Activated gamma-delta T cell (primary cell): Measurements from ENCODE around the gene CBLN1.
"Not testable (repeated sequence)": the region's sequence is repeated elsewhere in the genome, so short reads cannot be mapped to it uniquely, and the experiment has no call there.

ENCODE experiments used
- DNase-seq: peaks from one replicate; lab custom pipeline; 2025; lab: John Stamatoyannopoulos, UW

The CBLN1 gene

GRCh38 chr16:49277766-49278566, 3.7 kb downstream of the CBLN1 start:
- DNase-seq = no peak

GRCh38 chr16:49277386-49277742, 4.3 kb downstream of the CBLN1 start:
- DNase-seq = no peak

GRCh38 chr16:49276646-49277385, 4.8 kb downstream of the CBLN1 start:
- DNase-seq = no peak

GRCh38 chr16:49275870-49276269, 5.8 kb downstream of the CBLN1 start:
- DNase-seq = no peak

- DNase-seq = no peak
Measured at GRCh38 chr16:49275050-49275730, 6.4 kb downstream of the CBLN1 start.

GRCh38 chr16:49274591-49274990, 7.0 kb downstream of the CBLN1 start:
- DNase-seq = no peak

- DNase-seq = no peak
Measured at GRCh38 chr16:49273771-49274170, 7.9 kb downstream of the CBLN1 start.

- no peak for DNase-seq
Measured at GRCh38 chr16:49271363-49271762, 10.3 kb downstream of the CBLN1 start.

- no peak for DNase-seq
Measured at GRCh38 chr16:49269201-49269600, 12.4 kb downstream of the CBLN1 start.

- no peak for DNase-seq
Measured at GRCh38 chr16:49268667-49269066, 13.0 kb downstream of the CBLN1 start.

GRCh38 chr16:49262501-49262900, 19.1 kb downstream of the CBLN1 start:
- no peak for DNase-seq

GRCh38 chr16:49261930-49262329, 19.7 kb downstream of the CBLN1 start:
- no peak for DNase-seq

GRCh38 chr16:49260956-49261530, 20.6 kb downstream of the CBLN1 start:
- DNase-seq = no peak

GRCh38 chr16:49260253-49260652, 21.4 kb downstream of the CBLN1 start:
- no peak for DNase-seq

- no peak for DNase-seq
Measured at GRCh38 chr16:49259330-49259729, 22.3 kb downstream of the CBLN1 start.

GRCh38 chr16:49250689-49251088, 30.9 kb downstream of the CBLN1 start:
- DNase-seq = no peak

GRCh38 chr16:49248227-49248626, 33.4 kb downstream of the CBLN1 start:
- no peak for DNase-seq

GRCh38 chr16:49236216-49236615, 45.4 kb downstream of the CBLN1 start:
- no peak for DNase-seq

GRCh38 chr16:49228335-49228734, 53.3 kb downstream of the CBLN1 start:
- not testable (repeated sequence) for DNase-seq
